Stimulated activated CD4-positive, alpha-beta T cell treated with anti-CD3 and anti-CD28 coated beads, Interleukin-4, amount 100 ng/mL, for 1 hour (primary cell): ENCODE results near the gene CKAP4.
"Not testable (repeated sequence)": the region's sequence is repeated elsewhere in the genome, so short reads cannot be mapped to it uniquely, and the experiment has no call there.

Experiments
- DNase-seq: peaks from one replicate; pipeline ENCODE4 v3.0.0-alpha.2; 2020

CKAP4 gene

GRCh38 chr12:106247674-106248311 is at the start of gene CKAP4:
Gene CKAP4 (minus strand): TSS chr12:106248020. CDS start chr12:106247851, 169 bp downstream.
- DNase-seq = peak; percentile 65

- no peak for DNase-seq
These were observed 49.3 kb upstream of the CKAP4 start for GRCh38 chr12:106297075-106297474.

- DNase-seq = no peak
These were observed 48.5 kb upstream of the CKAP4 start for GRCh38 chr12:106296179-106296877.

- DNase-seq = no peak
These were observed 44.5 kb upstream of the CKAP4 start for GRCh38 chr12:106292339-106292738.

DNA sequence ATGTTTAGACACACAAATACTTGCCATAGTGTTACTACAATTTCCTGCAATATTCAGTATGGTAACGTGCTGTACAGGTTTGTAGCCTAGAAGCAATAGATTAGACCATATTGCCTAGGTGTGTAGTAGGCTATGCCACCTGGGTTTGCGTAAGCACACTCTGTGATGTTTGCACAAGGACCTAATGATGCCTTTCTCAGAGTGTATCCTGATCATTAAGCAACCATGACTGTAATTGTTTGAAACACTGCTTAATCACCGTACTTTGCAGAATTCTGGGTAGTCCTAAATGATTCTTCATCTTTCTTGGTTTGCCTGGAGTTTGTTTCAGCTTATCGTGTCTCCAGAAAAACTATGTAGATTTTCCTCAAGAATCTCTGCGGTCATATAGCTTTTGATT is 43.5 kb upstream of the CKAP4 start:
- no peak for DNase-seq

GRCh38 chr12:106290666-106291065 is 42.8 kb upstream of the CKAP4 start:
- no peak for DNase-seq

DNA sequence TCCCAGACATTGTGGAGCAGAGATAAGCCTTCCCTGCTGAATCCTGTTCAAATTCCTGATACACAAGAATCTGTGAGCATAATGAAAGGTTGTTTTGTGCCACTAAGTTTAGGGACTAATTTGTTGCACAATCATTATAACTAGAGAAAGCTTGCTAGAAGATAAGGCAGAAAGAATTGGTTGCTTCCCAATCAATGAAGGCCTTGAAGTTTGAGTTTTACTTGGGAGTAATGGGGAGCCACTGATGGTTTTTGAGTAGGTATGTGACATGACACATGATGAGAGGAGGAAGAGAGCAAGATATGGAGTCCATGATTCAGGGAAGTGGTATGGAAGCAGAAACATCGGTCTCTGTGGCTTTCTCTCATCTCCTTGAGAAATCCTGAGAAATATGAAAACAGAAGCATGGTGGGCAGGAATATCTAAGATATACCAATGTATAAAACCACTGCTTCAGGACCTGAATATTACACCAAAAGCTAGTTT is 41.4 kb upstream of the CKAP4 start:
- no peak for DNase-seq

- peak; percentile 30 for DNase-seq
These were observed 40.8 kb upstream of the CKAP4 start for GRCh38 chr12:106288494-106289195.

GRCh38 chr12:106288101-106288493 is 40.3 kb upstream of the CKAP4 start:
- no peak for DNase-seq

DNA sequence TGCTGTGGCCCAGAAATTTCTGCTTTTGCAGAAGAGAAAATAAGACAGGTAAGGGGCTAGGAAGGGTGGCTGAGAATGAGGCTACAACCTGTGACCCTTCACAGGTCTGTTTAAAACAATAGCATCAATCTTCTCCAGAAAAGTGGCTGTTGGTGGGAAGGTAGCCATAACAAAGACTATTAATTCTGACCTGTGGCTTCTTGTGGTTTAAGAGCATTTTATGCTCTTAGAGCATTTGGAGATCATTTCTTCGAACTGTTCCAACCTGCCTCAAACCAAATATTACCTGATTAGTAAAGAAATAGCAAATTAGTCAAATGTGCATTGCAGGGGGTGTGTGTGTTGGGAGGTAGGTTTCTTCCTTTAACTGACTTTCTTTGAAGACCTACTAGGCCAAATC is 39.5 kb upstream of the CKAP4 start:
- DNase-seq = no peak

DNA sequence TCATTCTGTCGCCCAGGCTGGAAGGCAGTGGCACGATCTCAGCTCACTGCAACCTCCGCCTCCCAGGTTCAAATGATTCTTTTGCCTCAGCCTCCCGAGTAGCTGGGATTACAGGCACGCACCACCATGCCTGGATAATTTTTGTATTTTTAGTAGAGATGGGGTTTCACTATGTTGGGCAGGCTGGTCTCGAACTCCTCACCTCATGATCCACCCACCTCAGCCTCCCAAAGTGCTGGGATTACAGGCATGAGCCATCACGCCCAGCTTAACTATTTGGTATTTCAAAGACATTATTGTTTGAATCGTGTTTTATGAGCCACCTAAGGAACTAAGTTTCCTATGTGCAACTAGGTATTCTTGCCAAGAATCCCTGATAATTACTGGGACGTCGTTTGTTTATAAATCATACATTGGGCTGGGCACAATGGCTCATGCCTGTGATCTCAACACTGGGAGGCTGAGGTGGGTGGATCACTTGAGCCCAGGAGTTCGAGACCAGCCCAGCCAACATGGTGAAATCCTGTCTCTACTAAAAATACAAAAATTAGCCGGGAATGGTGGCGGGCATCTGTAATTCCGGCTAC is 38.8 kb upstream of the CKAP4 start:
- DNase-seq = not testable (repeated sequence)

GRCh38 chr12:106285982-106286381 is 38.2 kb upstream of the CKAP4 start:
- DNase-seq = no peak

GRCh38 chr12:106284358-106285105 is 36.7 kb upstream of the CKAP4 start:
- DNase-seq = no peak

DNA sequence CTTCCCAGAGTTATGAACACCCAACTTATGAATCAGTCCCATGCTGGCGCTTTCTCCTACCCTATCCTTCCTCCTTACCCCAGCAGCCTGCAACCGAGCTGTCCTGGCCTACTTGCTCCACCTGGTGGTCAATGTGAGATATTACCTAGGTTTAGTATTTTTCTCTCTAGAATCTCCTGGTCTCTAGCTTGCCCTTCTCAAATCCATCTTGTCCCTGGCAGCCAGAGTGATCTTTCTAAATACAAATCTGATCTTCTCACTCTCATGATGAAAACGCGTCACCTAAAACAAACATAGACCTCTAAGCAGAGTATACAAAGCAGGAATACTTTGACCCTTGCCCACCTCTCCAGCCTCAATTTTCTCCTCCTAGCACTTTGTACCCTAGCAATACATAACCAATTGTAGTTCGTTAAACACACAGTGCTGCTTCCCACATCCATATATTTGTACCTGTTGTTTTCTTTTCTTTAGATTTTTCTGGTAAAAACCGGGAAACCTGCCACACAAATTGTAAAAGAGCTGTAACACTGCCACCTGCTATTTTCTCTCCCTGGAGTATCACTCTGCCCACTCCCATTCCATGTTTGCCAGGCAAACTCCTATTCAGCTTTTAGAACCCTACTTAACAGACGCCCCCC is 34.8 kb upstream of the CKAP4 start:
- peak; percentile 38 for DNase-seq

- no peak for DNase-seq
These were observed 34.0 kb upstream of the CKAP4 start for GRCh38 chr12:106281804-106282203.

DNA sequence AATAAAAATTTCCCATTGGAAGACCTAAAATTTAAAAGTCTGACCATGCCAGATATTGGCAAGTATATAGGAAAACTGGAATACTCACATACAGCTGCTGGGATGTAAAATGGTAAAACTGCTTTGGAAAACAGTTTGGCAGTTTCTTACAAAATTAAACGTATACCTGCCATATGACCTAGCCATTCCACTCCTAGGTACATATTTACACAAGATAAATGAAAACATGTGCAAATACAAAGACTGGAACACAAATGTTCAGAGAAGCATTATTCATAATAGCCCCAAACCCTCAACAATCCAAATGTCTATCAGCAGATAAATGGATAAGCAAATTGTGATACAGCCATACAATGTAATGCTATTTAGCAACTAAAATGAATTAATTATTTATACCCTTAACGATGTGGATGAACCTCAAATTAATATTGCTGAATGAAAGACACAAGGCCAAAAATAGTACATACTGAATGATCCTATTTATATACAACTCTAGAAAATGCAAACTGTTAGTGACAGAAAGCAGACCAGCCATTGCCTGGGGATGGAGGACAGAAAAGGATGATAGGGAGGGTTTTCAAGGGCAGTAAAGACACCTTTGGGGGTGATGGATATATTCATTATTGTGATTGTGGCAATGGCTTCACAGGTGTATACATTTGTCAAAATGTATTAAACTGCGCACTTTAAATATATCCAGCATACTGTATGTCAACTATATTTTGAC is 33.4 kb upstream of the CKAP4 start:
- DNase-seq = no peak

DNA sequence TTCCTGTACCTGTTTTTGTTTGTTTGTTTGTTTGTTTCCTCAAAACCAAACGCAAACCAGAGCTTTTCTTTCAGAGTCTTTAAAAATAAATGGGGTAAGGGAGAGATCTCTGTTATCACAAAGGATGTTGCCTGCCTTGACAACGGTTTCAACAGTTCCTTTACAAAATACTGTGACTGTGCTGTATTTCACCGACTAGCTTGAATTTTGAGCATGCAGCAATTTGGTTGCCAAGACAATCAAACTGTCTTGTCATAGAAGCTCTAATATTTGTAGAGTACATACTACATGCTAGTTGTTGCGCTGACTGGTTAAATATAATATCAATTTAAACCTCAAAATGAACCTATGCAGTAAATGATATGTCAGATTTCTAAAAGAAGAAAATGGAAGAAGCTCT is 32.3 kb upstream of the CKAP4 start:
- no peak for DNase-seq

GRCh38 chr12:106276032-106276740 is 28.4 kb upstream of the CKAP4 start:
- no peak for DNase-seq

- DNase-seq = no peak
These were observed 27.6 kb upstream of the CKAP4 start for GRCh38 chr12:106275458-106275857.

- no peak for DNase-seq
These were observed 26.8 kb upstream of the CKAP4 start for GRCh38 chr12:106274575-106275121.

DNA sequence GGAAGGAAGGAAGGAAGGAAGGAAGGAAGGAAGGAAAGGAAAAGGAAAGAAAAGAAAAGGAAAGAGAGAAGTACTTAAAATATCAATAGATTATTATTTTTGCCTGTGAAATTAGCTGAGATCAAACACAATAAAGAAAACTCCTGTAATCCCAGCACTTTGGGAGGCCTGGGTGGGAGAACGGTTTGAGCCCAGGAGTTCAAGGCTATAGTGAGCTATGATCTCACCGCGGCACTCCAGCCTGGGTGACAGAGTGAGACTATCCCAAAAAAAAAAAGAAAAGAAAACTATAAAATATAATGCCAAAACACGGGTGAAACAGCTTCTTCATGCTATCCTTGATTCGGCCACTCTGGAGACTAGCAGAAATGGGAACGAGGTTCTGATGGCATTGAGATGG is 26.2 kb upstream of the CKAP4 start:
- no peak for DNase-seq
